Activated T-cell treated with anti-CD3 and anti-CD28 coated beads, Interleukin-2, amount 50 U/mL, for 1 hour (primary cell): ENCODE measurements around the gene OXCT1.
"Not testable (repeated sequence)": the region's sequence is repeated elsewhere in the genome, so short reads cannot be mapped to it uniquely, and the experiment has no call there.

Source experiments
- DNase-seq: peaks from one replicate; pipeline ENCODE4 v3.0.0-alpha.2; 2020

Gene OXCT1

DNA sequence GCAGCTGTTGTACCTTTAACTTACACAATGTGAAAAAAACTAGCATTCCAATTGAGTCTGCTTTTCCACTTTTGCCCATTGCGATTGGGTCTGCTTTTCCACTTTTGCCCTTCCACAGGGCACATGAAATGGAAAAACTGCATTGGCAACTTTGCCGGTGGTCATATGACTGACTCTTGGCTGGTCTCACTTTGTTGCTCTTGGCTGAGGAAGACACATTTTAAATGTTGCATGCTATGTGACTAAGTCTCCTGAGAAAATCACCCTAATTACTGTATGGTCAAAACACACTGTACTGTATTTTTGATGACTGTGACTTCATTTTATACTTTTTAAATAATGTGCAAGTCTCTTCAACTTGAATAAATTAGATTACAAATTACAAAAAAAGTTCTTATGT, 1.6 kb upstream of the OXCT1 start:
- no peak for DNase-seq

GRCh38 chr5:41870627-41871048, 413 bp upstream of the OXCT1 start:
- no peak for DNase-seq

GRCh38 chr5:41869151-41869723, 988 bp downstream of the OXCT1 start:
- no peak for DNase-seq

- no peak for DNase-seq
Measured at GRCh38 chr5:41863871-41864486, 6.2 kb downstream of the OXCT1 start.

DNA sequence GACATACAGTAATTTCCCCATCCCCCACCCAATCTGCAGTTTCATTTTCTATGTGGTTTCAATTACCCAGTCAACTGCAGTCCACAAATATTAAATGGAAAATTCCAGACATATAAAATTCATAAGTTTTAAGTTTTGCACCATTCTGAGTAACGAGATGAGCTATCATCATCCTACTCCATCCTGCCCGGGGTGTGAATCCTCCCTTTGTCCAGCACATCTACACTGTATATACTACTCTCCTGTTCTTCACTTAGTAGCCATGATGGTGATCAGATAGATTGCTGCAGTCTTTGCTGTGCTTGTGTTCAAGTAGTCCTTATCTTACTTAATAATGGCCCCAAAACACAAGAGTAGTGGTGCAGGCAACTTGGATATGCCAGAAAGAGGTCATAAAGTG, 11.3 kb downstream of the OXCT1 start:
- DNase-seq, result no peak

DNA sequence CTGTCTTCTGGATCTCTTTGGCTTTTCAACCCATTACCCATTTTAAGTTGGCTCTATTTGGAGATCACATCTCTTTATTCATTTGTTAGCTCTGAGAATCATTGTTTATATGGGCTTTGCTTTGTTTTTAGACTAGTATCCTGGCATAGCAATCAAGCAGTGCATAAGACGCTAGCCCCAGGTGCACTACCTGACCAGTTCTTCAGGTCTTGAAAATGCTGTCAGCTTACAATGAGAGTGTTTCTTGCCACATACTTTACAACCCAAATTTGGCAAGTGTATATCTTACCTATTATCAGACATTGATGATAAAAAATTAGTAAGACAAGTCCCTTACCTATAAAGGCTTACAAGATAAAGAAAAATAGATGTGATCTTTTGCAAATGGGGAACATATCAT, 12.2 kb downstream of the OXCT1 start:
- DNase-seq, result no peak

DNA sequence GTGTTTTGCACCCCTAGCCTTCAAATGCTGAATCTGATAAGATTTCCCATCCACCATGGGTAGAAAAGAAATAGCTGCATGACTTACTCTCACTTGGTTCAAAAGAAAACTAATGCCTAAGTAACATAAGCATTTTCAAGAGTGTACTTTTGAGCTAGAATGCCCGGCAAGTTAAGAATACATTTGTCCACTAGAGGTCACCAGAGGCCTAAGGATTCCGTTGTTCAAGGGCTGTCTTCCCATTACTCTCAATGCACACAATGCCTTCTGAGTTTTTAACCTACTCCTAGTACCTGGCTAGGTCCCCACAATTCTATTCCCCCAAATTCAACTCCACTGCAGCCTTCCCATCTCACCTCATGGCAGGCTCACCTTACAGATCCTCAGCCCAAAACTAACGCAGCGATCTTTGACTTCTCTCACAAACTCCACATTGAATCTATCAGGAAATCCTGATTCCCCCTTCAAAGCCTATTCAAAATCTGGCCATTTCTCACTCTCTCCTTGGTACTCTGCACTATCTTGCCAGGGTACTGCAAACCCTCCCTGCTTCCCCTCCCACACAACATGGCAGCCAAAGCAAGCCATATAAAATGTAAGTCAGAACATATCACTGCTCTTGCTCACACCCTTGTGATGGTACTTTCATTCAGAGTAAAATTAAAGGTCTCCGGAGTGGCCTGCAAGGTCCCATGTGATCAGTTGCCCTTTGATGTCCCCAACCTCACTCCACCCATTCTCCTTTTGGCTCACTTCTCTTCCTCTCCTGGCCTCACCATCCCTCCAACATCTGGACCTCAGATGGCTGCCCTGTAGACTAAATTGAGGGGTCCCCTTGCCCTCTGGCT, 13.4 kb downstream of the OXCT1 start:
- no peak for DNase-seq

GRCh38 chr5:41852293-41852692, 17.9 kb downstream of the OXCT1 start:
- no peak for DNase-seq

GRCh38 chr5:41851116-41851515, 19.1 kb downstream of the OXCT1 start:
- DNase-seq, result no peak

- DNase-seq, result no peak
Measured at GRCh38 chr5:41848983-41849382, 21.2 kb downstream of the OXCT1 start.

DNA sequence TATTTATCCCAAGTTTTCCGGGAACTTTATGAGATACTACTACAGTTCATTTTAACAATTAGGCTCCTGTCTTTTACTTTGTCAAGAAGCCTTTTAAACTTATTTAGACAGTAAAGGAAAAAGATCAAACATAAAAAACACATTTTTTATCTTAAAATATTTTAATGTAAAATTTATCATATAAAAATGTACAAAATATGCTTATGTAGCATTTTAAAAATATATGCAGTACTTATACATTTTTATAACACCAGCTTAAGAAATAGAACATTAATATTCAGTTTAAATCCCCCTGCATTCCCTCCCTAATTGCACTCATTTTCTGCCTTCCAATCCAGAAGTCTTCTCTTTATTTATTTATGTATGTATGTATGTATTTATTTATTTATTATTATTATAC, 24.5 kb downstream of the OXCT1 start:
- DNase-seq, result not testable (repeated sequence)

DNA sequence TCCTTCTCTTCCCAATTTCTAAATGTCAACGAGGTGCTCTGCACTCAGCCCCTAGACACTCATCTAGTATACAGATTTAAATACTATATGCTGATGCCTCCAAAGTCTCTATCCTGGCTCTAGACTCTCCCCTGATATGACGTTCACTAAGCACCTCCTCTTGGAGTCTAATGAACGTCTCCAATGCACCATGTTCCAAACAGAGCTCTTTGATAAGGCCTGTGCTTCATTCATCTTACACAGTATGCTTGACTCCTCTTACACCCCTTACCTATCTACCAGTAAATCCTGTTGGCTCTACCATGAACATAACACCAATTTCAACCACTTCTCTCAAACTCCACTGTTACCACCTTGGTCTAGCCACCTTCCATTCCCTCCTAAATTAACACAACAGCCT, 25.7 kb downstream of the OXCT1 start:
- no peak for DNase-seq

GRCh38 chr5:41843456-41844370, 26.5 kb downstream of the OXCT1 start:
- no peak for DNase-seq

GRCh38 chr5:41842777-41843176, 27.4 kb downstream of the OXCT1 start:
- no peak for DNase-seq

- DNase-seq, result no peak
Measured at GRCh38 chr5:41841325-41841724, 28.9 kb downstream of the OXCT1 start.

DNA sequence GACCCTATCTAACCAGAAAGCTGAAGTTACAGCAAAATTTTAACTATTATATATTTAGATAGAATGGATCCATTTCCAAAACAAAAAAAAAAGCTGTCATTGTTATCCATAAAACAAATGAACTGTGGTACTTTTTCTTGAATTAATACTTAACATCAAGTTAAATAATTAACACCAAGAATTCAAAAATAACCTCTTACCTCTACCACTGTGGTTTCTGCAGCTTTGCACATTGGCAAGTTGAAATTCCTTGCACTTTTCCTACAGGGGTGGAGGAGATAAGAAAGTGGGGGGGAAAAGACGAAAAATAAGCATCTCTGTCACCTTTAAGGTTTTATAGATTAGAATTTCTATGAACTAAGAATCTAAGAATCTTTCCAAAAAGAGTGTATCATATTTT, 30.0 kb downstream of the OXCT1 start:
- DNase-seq, result no peak

DNA sequence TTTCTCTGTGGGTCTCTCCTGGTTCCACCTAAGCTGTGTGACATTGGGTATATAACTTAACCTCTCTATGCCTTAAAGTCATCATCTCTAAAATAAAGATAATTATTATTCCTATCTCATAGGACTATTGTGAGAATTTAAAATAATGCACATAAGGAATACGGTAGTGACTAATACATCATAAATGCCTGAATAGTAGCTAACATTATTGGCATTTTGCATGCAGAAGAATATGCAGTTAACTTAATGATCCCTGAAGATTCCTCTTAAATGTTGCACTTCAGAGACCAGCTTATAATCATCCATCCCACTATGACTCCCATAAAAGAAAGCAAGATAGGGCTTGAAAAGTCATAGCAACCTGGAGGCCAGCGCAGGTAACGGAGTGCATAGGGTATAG, 32.4 kb downstream of the OXCT1 start:
- DNase-seq, result no peak

DNA sequence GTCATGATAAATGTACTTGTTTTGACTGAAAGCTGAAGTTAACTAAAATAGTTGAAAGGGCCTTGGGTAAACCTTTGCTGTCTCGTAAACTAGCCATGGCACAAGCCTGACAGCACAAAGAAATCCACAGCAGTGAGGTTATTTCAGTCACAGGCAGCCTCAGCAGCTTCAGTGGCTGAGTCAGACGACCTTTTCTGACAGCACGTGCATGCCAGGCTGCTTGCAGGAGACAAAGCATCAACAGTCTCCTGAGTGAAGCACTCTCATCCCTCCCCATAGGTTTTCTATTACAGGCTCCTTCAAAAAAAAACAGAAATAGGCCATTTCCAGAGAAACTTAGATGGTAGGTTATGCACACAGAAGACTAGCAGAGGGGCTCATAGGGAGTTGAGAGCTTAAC, 34.6 kb downstream of the OXCT1 start:
- DNase-seq, result no peak

- DNase-seq, result no peak
Measured at GRCh38 chr5:41834506-41834905, 35.7 kb downstream of the OXCT1 start.

DNA sequence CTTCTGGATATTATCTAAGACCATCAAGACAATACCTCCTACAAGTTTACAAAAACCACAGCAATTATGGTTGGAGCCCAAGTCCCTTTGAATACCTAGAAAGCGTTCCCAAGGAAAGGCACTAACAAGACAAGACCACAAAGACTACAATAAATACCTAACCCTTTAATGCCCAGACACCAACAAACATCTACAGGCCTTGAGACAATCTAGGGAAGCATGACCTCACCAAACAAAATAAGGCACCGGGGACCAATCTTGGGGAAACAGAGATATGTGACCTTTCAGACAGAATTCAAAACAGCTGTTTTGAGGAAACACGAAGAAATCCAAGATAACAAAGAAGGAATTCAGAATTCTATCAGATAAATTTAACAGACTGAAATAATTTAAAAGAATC, 37.8 kb downstream of the OXCT1 start:
- no peak for DNase-seq

GRCh38 chr5:41831155-41831554, 39.1 kb downstream of the OXCT1 start:
- no peak for DNase-seq

DNA sequence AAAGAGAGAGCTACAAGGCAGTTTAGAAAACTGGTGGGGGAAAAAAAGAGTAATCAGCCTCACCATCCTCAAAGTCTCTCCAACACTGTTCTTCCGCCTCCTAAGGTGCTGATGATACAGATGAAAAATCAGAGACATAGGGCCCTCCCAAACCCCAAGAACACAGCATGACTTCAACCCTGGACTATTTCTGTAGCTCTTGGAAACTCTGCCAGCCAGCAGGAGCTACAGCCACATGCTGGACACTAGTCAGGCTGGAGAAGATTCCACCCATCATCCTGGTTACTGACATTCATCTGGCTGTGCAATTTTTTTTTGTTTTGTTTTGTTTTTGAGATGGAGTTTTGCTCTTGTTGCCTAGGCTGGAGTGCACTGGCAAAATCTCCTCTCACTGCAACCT, 42.4 kb downstream of the OXCT1 start:
- no peak for DNase-seq

GRCh38 chr5:41822036-41822435, 48.2 kb downstream of the OXCT1 start:
- DNase-seq, result no peak
